ENCODE data around the gene MORF4L2.
"Not testable (repeated sequence)": the region's sequence is repeated elsewhere in the genome, so short reads cannot be mapped to it uniquely, and the experiment has no call there.

The MORF4L2 gene

GRCh38 chrX:103678199-103678993 lies 8.1 kb downstream of the MORF4L2 start:
- no peak for DNase-seq (ENCODE audit: low spot score)

GRCh38 chrX:103674531-103675454 lies 11.7 kb downstream of the MORF4L2 start:
- DNase-seq (ENCODE audit: low spot score): no peak

- DNase-seq (ENCODE audit: low spot score): no peak
Observed at GRCh38 chrX:103669745-103670144, 16.8 kb downstream of the MORF4L2 start.

- no peak for DNase-seq (ENCODE audit: low spot score)
Observed at GRCh38 chrX:103666202-103667107, 20.0 kb downstream of the MORF4L2 start.

- no peak for DNase-seq (ENCODE audit: low spot score)
Observed at GRCh38 chrX:103663981-103664762, 22.3 kb downstream of the MORF4L2 start.

- DNase-seq (ENCODE audit: low spot score): not testable (repeated sequence)
Observed at GRCh38 chrX:103659460-103659859, 27.0 kb downstream of the MORF4L2 start.

- no peak for DNase-seq (ENCODE audit: low spot score)
Observed at GRCh38 chrX:103658681-103659433, 27.6 kb downstream of the MORF4L2 start.

- not testable (repeated sequence) for DNase-seq (ENCODE audit: low spot score)
Observed at GRCh38 chrX:103657066-103657465, 29.4 kb downstream of the MORF4L2 start.

- DNase-seq (ENCODE audit: low spot score): peak; percentile 26
Observed at GRCh38 chrX:103656617-103657016, 29.9 kb downstream of the MORF4L2 start.

- not testable (repeated sequence) for DNase-seq (ENCODE audit: low spot score)
Observed at GRCh38 chrX:103655230-103656000, 31.1 kb downstream of the MORF4L2 start.

GRCh38 chrX:103651151-103651773 lies 35.2 kb downstream of the MORF4L2 start:
- no peak for DNase-seq (ENCODE audit: low spot score)

- DNase-seq (ENCODE audit: low spot score): no peak
Observed at GRCh38 chrX:103647630-103648029, 38.9 kb downstream of the MORF4L2 start.

GRCh38 chrX:103644125-103644524 lies 42.4 kb downstream of the MORF4L2 start:
- DNase-seq (ENCODE audit: low spot score): no peak

- DNase-seq (ENCODE audit: low spot score): no peak
Observed at GRCh38 chrX:103640401-103641155, 45.9 kb downstream of the MORF4L2 start.

- not testable (repeated sequence) for DNase-seq (ENCODE audit: low spot score)
Observed at GRCh38 chrX:103638479-103639346, 47.8 kb downstream of the MORF4L2 start.

- no peak for DNase-seq (ENCODE audit: low spot score)
Observed at GRCh38 chrX:103637604-103638338, 48.7 kb downstream of the MORF4L2 start.

GRCh38 chrX:103635436-103635835 lies 51.1 kb downstream of the MORF4L2 start:
- DNase-seq (ENCODE audit: low spot score): no peak

Data from hepatic stellate cell (primary cell).